Cerebellar nuclear complex (tissue), 1 donor: ENCODE results near the gene EYS.

Experiments
- DNase-seq, 2 experiments: peaks; one replicate each; lab custom pipeline; 2025; lab: John Stamatoyannopoulos, UW

EYS gene

GRCh38 chr6:65707126-65707826 is at the start of gene EYS:
TSS of gene EYS (minus strand) at chr6:65707226. CDS start at chr6:65495410, 211,816 bp downstream.
- no peak for DNase-seq

GRCh38 chr6:65746302-65746701 is 39.3 kb upstream of the EYS start:
- no peak for DNase-seq

GRCh38 chr6:65745614-65746013 is 38.6 kb upstream of the EYS start:
- no peak for DNase-seq

GRCh38 chr6:65728879-65729479 is 22.0 kb upstream of the EYS start:
- DNase-seq = no peak

- no peak for DNase-seq
These were observed 12.1 kb upstream of the EYS start for GRCh38 chr6:65719101-65719500.

- no peak for DNase-seq
These were observed 4.5 kb upstream of the EYS start for GRCh38 chr6:65711531-65711930.

GRCh38 chr6:65709099-65709830 is 2.2 kb upstream of the EYS start:
- no peak for DNase-seq

GRCh38 chr6:65708162-65708561 is 1.1 kb upstream of the EYS start:
- DNase-seq = no peak

GRCh38 chr6:65706436-65706835 is 590 bp downstream of the EYS start:
- DNase-seq = no peak

- DNase-seq = no peak
These were observed 5.7 kb downstream of the EYS start for GRCh38 chr6:65701325-65701724.

- no peak for DNase-seq
These were observed 6.5 kb downstream of the EYS start for GRCh38 chr6:65700561-65700960.

- no peak for DNase-seq
These were observed 14.9 kb downstream of the EYS start for GRCh38 chr6:65692109-65692508.

- DNase-seq = no peak
These were observed 26.8 kb downstream of the EYS start for GRCh38 chr6:65680232-65680631.

- no peak for DNase-seq
These were observed 35.1 kb downstream of the EYS start for GRCh38 chr6:65671922-65672321.

- DNase-seq = no peak
These were observed 38.9 kb downstream of the EYS start for GRCh38 chr6:65667916-65668656.

GRCh38 chr6:65650086-65650485 is 56.9 kb downstream of the EYS start:
- no peak for DNase-seq

- no peak for DNase-seq
These were observed 57.6 kb downstream of the EYS start for GRCh38 chr6:65649392-65649791.

GRCh38 chr6:65646544-65646943 is 60.5 kb downstream of the EYS start:
- no peak for DNase-seq

GRCh38 chr6:65642776-65643175 is 64.2 kb downstream of the EYS start:
- DNase-seq = no peak

GRCh38 chr6:65638047-65638831 is 68.8 kb downstream of the EYS start:
- DNase-seq = no peak

GRCh38 chr6:65637289-65638046 is 69.6 kb downstream of the EYS start:
- no peak for DNase-seq
